ENCODE measurements around the gene TASP1. TPM values are rescaled to one million over a fixed set of nuclear protein-coding genes. Genes with fewer than 3 reads are reported as not detected.
"Not testable (repeated sequence)": the region's sequence is repeated elsewhere in the genome, so short reads cannot be mapped to it uniquely, and the experiment has no call there.

The TASP1 gene
- total and polyA plus RNA-seq, 3 experiments from 2014 or later = 11.8 to 14.4 (median 13.5) TPM

DNA sequence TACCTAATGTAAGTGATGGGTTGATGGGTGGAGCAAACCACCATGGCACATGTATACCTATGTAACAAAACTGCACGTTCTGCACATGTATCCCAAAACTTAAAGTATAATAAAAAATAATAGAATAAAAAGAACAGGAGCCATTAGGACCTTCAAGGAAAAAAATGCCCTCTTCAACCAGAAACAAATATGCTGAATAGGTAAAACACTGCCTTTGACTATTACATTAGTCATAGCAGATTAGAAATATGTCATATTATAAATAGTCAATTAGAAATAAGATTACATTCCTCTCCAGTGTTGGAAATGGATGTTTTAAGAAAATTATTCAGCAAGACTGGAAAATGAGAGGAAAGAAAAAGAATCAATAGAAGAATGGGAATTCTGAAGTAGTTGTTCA, 153.7 kb downstream of the TASP1 start:
- H3K4me1 ChIP-seq (ENCODE audit: insufficient read depth, low read length); DNase-seq; H3K9me3 ChIP-seq (ENCODE audit: low read length); H3K27me3 ChIP-seq (ENCODE audit: insufficient read depth, low read length, poor library complexity, severe bottlenecking); H3K4me3 Mint-ChIP-seq; H3K27ac ChIP-seq (ENCODE audit: low read depth, low read length); CTCF ChIA-PET; H3K36me3 ChIP-seq (ENCODE audit: insufficient read depth, low read length); POLR2A ChIA-PET; H3K4me1 Mint-ChIP-seq; H3K27me3 Mint-ChIP-seq; H3K4me3 ChIP-seq (ENCODE audit: low read length); H3K27ac Mint-ChIP-seq: not testable (repeated sequence)
- H3K36me3 Mint-ChIP-seq = peaks cover 21 to 58% (median 44%) of the 10 kb centered on the region in 3 donors
- peaks cover 0 to 22% (median 6%) of the 10 kb centered on the region in 5 donors for H3K9me3 Mint-ChIP-seq

DNA sequence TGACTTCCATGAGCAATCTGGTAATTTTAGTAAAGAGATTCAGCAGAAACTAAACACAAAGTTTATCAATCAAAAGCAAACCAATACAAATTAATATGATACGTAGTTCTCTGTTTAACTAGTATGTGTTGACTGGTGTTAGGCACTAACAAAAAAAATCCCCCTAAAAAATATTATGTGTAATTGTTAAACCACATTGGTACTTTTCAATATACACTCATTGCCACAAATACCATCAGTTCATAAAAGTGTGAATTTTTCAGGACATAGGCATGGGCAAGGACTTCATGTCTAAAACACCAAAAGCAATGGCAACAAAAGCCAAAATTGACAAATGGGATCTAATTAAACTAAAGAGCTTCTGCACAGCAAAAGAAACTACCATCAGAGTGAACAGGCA, 155.3 kb downstream of the TASP1 start:
- H3K9me3 Mint-ChIP-seq = peaks cover 0 to 22% (median 6%) of the 10 kb centered on the region in 5 donors
- peaks cover 23 to 59% (median 50%) of the 10 kb centered on the region in 3 donors for H3K36me3 Mint-ChIP-seq
- POLR2A ChIA-PET; H3K4me3 ChIP-seq (ENCODE audit: low read length); H3K4me3 Mint-ChIP-seq; H3K9me3 ChIP-seq (ENCODE audit: low read length); H3K27ac Mint-ChIP-seq; H3K4me1 ChIP-seq (ENCODE audit: insufficient read depth, low read length); H3K27ac ChIP-seq (ENCODE audit: low read depth, low read length); DNase-seq; H3K27me3 ChIP-seq (ENCODE audit: insufficient read depth, low read length, poor library complexity, severe bottlenecking); CTCF ChIA-PET; H3K27me3 Mint-ChIP-seq; H3K4me1 Mint-ChIP-seq; H3K36me3 ChIP-seq (ENCODE audit: insufficient read depth, low read length): not testable (repeated sequence)

- Mint-ChIP-seq H3K36me3 (peaks cover 23 to 67% (median 46%) of the 10 kb centered on the region in 3 donors), H3K4me3 (no peak overlapping the region), H3K27ac (peak overlapping the region in 1 of 8 donors; percentile 61), H3K27me3 (peaks cover 0 to 1% of the 10 kb centered on the region in 2 donors), H3K4me1 (no peaks in the 10 kb centered on the region), H3K9me3 (peaks cover 4 to 29% (median 9%) of the 10 kb centered on the region in 5 donors)
- no peak overlapping the region for H3K4me3 ChIP-seq (ENCODE audit: low read length)
- H3K4me1 ChIP-seq (ENCODE audit: insufficient read depth, low read length) = no peaks in the 10 kb centered on the region
- DNase-seq = no peak
- H3K36me3 ChIP-seq (ENCODE audit: insufficient read depth, low read length) = no peaks in the 10 kb centered on the region
- no peaks in the 10 kb centered on the region for H3K9me3 ChIP-seq (ENCODE audit: low read length)
- H3K27me3 ChIP-seq (ENCODE audit: insufficient read depth, low read length, poor library complexity, severe bottlenecking) = no peaks in the 10 kb centered on the region
- no peak overlapping the region for H3K27ac ChIP-seq (ENCODE audit: low read depth, low read length)
- ChIA-PET POLR2A (no interaction called here), CTCF (no interaction called here)
Measured at GRCh38 chr20:13478366-13478765, 160.4 kb downstream of the TASP1 start.

- Histone ChIP-seq H3K4me1 (ENCODE audit: insufficient read depth, low read length) (no peaks in the 10 kb centered on the region), H3K27ac (ENCODE audit: low read depth, low read length) (no peak overlapping the region), H3K4me3 (ENCODE audit: low read length) (no peak overlapping the region), H3K9me3 (ENCODE audit: low read length) (no peaks in the 10 kb centered on the region), H3K36me3 (ENCODE audit: insufficient read depth, low read length) (no peaks in the 10 kb centered on the region), H3K27me3 (ENCODE audit: insufficient read depth, low read length, poor library complexity, severe bottlenecking) (no peaks in the 10 kb centered on the region)
- Mint-ChIP-seq H3K4me1 (no peaks in the 10 kb centered on the region), H3K27ac (no peak overlapping the region), H3K4me3 (no peak overlapping the region), H3K36me3 (peaks cover 5 to 65% (median 23%) of the 10 kb centered on the region in 3 donors), H3K9me3 (peaks cover 3 to 36% (median 8%) of the 10 kb centered on the region in 5 donors), H3K27me3 (no peaks in the 10 kb centered on the region)
- ChIA-PET POLR2A (no interaction called here), CTCF (no interaction called here)
- no peak for DNase-seq
Measured at GRCh38 chr20:13474467-13474866, 164.3 kb downstream of the TASP1 start.

DNA sequence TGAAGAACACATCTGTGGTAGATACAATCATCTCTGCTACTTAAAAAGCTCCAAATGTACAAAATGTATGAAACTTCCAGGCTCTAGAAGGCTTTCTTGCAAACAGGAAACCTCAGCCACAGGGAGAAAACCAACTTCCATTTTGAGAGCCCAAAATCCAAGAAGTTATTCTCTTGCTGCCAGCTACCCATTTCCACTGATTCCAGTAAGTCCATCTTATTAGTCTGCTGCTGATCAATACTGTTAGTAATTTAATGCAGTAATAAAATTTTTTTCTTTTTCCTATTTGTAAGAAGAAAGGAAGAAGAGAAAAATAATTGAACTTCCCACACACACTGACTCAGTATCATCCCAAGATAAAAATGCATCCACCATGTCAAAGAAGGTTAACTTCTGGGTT, 169.5 kb downstream of the TASP1 start:
- CTCF ChIA-PET = no interaction called here
- H3K27me3 ChIP-seq (ENCODE audit: insufficient read depth, low read length, poor library complexity, severe bottlenecking) = no peaks in the 10 kb centered on the region
- no peaks in the 10 kb centered on the region for H3K4me1 Mint-ChIP-seq

DNA sequence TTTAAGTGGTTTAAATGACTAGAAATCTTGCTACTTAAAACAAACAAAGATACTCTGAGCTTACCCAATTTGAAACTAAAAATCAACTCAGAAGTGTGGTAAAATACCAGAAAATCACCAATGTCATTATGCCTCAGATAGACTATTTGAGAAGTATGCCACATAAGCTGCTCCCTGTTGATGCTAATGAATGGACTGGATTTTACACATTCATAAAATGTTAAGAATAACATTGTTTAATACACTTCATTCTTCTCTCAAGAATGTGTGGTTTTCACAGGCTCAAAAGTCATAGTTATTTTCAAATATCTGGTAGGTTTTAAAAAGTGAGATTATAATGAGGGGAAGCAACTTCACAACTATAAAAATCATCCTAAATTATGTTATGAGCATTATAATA, 170.6 kb downstream of the TASP1 start:
- no peaks in the 10 kb centered on the region for H3K27me3 ChIP-seq (ENCODE audit: insufficient read depth, low read length, poor library complexity, severe bottlenecking)
- Mint-ChIP-seq H3K4me1 (no peaks in the 10 kb centered on the region), H3K9me3 (peaks cover 0 to 32% (median 4%) of the 10 kb centered on the region in 5 donors), H3K4me3 (no peak overlapping the region), H3K27ac (peak overlapping the region in 1 of 8 donors; percentile 36), H3K27me3 (no peaks in the 10 kb centered on the region), H3K36me3 (peaks cover 9 to 72% (median 25%) of the 10 kb centered on the region in 3 donors)
- no peak for DNase-seq
- H3K9me3 ChIP-seq (ENCODE audit: low read length) = no peaks in the 10 kb centered on the region
- no peak overlapping the region for H3K27ac ChIP-seq (ENCODE audit: low read depth, low read length)
- POLR2A ChIA-PET = no interaction called here
- H3K4me1 ChIP-seq (ENCODE audit: insufficient read depth, low read length) = no peaks in the 10 kb centered on the region
- CTCF ChIA-PET = no interaction called here
- no peak overlapping the region for H3K4me3 ChIP-seq (ENCODE audit: low read length)
- no peaks in the 10 kb centered on the region for H3K36me3 ChIP-seq (ENCODE audit: insufficient read depth, low read length)

More for the DNA sequence above, 169.5 kb downstream of the TASP1 start:
- H3K4me3 Mint-ChIP-seq = no peak overlapping the region
- DNase-seq = no peak
- H3K27ac ChIP-seq (ENCODE audit: low read depth, low read length) = no peak overlapping the region
- H3K36me3 ChIP-seq (ENCODE audit: insufficient read depth, low read length) = no peaks in the 10 kb centered on the region
- no peak overlapping the region for H3K4me3 ChIP-seq (ENCODE audit: low read length)
- no peaks in the 10 kb centered on the region for H3K4me1 ChIP-seq (ENCODE audit: insufficient read depth, low read length)
- H3K9me3 ChIP-seq (ENCODE audit: low read length) = no peaks in the 10 kb centered on the region
- peaks cover 11 to 70% (median 26%) of the 10 kb centered on the region in 3 donors for H3K36me3 Mint-ChIP-seq
- H3K9me3 Mint-ChIP-seq = peaks cover 3 to 36% (median 8%) of the 10 kb centered on the region in 5 donors
- no peak overlapping the region for H3K27ac Mint-ChIP-seq
- POLR2A ChIA-PET = no interaction called here
- H3K27me3 Mint-ChIP-seq = no peaks in the 10 kb centered on the region

DNA sequence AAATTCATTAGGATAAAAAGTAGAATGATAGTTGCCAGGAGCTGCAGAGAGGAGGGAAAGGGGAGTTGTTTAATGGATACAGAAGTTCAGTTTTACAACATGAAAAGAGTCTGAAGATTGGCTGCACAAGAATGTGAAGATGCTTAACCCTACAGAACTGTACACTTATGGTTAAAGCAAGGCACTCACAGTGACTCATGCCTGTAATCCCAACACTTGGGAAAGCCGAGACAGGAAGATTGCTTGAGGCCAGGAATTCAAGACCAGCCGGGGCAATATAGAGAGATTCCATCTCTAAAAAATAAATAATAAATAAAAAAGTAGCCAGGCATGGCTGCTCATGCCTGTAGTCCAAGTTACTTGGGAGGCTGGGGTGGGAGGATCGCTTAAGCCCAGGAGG, 174.0 kb downstream of the TASP1 start:
- no peaks in the 10 kb centered on the region for H3K27me3 Mint-ChIP-seq
- Histone ChIP-seq H3K4me1 (ENCODE audit: insufficient read depth, low read length) (no peaks in the 10 kb centered on the region), H3K36me3 (ENCODE audit: insufficient read depth, low read length) (no peaks in the 10 kb centered on the region), H3K4me3 (ENCODE audit: low read length) (no peak overlapping the region), H3K9me3 (ENCODE audit: low read length) (no peaks in the 10 kb centered on the region), H3K27ac (ENCODE audit: low read depth, low read length) (no peak overlapping the region), H3K27me3 (ENCODE audit: insufficient read depth, low read length, poor library complexity, severe bottlenecking) (no peaks in the 10 kb centered on the region)
- no peaks in the 10 kb centered on the region for H3K4me1 Mint-ChIP-seq
- ChIA-PET CTCF (no interaction called here), POLR2A (no interaction called here)
- no peak overlapping the region for H3K27ac Mint-ChIP-seq
- DNase-seq = no peak
- peaks cover 0 to 12% (median 0%) of the 10 kb centered on the region in 5 donors for H3K9me3 Mint-ChIP-seq
- no peak overlapping the region for H3K4me3 Mint-ChIP-seq
- H3K36me3 Mint-ChIP-seq = peaks cover 6 to 47% (median 16%) of the 10 kb centered on the region in 3 donors

GRCh38 chr20:13461849-13462458, 176.8 kb downstream of the TASP1 start:
- Histone ChIP-seq H3K9me3 (ENCODE audit: low read length) (no peaks in the 10 kb centered on the region), H3K36me3 (ENCODE audit: insufficient read depth, low read length) (no peaks in the 10 kb centered on the region), H3K27me3 (ENCODE audit: insufficient read depth, low read length, poor library complexity, severe bottlenecking) (no peaks in the 10 kb centered on the region), H3K4me1 (ENCODE audit: insufficient read depth, low read length) (no peaks in the 10 kb centered on the region), H3K4me3 (ENCODE audit: low read length) (no peak overlapping the region), H3K27ac (ENCODE audit: low read depth, low read length) (no peak overlapping the region)
- H3K36me3 Mint-ChIP-seq = peaks cover 6 to 26% (median 6%) of the 10 kb centered on the region in 3 donors
- CTCF ChIA-PET = interaction anchor here (1.1 kb wide), 1 partner anchor 85 kb away, joined by 4 read pairs; no protein-coding TSS in a partner anchor
- peaks cover 0 to 5% (median 0%) of the 10 kb centered on the region in 5 donors for H3K9me3 Mint-ChIP-seq
- H3K4me1 Mint-ChIP-seq = no peaks in the 10 kb centered on the region
- no peaks in the 10 kb centered on the region for H3K27me3 Mint-ChIP-seq
- POLR2A ChIA-PET = no interaction called here
- DNase-seq = no peak
- no peak overlapping the region for H3K27ac Mint-ChIP-seq
- H3K4me3 Mint-ChIP-seq = no peak overlapping the region

Measured in CD8-positive, alpha-beta memory T cell (primary cell).